ENCODE data around the gene SNAPIN.
"Not testable (repeated sequence)": the region's sequence is repeated elsewhere in the genome, so short reads cannot be mapped to it uniquely, and the experiment has no call there.

Gene SNAPIN

DNA sequence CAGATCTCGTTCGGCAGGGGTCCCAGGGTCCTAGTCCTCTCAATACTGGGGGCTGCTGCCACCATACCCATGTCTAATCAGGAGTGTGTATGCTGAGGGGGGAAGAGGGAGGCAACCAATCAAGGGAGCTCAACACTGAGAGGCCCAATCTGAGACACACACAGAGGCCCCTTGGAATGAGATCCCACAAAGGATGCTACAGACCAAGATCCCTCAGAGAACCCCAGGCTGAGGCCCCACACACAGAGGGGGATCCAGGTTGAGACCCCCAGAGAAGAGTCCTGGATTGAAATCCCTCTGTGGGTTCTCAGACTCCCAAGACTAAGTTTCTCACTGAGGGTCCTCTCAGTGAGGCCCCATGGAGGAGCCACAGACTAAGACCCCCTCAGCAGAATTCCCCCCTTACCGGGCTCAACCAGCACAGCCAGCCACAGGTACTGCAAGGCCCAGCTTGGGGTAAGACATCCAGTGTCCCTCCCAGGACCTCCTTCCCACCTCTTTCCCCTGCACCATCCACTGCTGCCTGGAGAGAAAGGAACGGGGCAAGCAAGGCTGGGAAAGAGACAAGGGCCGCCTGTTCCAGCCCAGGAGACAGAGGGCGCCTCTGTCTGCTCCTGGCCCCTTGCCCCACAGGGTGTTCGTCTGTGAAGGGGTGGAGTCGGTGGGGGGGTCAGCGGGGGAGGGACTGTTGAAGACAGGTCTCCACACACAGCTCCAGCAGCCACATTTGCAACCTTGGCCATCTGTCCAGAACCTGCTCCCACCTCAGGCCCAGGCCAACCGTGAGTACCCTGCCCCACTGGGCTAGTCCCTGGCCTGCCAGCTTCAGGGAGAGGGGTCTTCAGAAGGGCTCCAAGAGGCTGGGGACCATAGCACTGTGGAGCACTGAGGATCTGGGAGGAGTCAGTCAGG is 30.5 kb upstream of the SNAPIN start, which contains the start of gene S100A1:
S100A1 (plus strand) TSS at position 720 of the 912 bp plus-strand sequence. CDS start 2,088 bp downstream, outside the sequence.
- no peak for DNase-seq

DNA sequence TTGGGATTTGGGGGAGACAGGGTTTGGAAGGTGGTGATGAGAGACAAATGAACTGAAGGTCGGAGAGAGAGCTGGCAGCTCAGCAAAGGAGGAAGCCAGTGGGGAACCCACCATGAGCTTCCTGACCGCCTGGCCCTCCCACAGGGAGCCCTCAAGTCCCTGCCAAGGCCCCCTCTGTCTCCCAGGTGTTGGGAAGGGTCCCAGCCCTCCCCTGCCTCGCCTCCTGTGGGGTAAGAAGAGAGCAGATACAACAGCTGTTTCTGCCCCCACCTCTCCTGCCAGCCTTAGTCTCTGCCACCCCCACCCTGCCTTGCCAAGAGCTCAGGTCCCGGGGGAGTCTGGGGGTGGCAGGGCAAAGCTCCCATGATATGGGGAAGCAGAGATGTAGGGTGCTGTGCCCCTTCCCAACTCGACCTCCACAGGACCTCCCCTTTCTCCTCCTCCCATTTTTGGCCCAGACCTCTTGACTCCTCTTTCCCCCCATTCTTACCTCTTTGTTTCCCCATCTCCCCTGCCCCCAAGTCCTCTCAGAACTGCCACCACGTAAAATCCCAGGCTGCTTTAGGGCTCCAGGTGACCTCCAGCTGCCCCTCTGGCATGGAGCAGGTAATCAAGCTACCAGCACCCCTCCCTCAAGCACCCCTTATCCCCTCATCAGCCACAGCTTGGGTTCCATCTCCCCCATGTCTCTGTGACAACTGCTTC is 29.7 kb upstream of the SNAPIN start:
- DNase-seq, result no peak

DNA sequence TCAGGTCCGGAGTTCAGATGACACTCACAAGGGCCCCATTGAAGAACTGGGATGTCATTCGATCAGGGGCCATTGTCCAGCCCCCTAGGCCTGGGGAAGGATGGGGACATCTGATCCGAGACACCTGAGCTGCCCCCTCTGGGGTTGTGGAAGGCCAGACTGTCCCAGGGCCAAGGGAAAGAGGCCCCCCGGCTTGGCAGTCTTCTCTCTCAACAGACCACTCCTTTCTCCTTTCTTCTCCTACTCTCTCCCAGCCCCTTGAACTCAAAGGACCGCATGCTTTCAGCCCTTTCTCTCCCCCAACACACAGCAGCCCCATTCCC is 29.2 kb upstream of the SNAPIN start:
- no peak for DNase-seq

DNA sequence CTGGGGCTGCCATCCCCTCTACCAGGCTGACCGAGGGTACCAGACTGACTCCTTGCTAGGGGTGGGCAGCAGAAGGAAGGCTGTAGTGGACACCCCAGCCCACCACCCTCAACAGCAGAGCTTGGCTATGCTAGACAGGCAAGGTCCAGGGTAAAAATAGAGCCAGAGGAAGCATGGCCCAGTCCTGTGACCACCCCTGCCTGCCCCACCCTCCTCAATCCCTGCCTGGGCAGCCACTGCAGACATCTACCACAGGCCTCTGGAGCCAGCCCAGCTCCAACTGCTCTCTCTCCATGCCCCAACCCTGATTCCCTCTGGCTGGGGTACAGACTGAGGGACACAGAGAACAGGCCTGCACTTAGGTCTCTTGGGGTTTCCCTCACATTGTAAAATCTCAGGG is 28.5 kb upstream of the SNAPIN start:
- DNase-seq, result no peak

DNA sequence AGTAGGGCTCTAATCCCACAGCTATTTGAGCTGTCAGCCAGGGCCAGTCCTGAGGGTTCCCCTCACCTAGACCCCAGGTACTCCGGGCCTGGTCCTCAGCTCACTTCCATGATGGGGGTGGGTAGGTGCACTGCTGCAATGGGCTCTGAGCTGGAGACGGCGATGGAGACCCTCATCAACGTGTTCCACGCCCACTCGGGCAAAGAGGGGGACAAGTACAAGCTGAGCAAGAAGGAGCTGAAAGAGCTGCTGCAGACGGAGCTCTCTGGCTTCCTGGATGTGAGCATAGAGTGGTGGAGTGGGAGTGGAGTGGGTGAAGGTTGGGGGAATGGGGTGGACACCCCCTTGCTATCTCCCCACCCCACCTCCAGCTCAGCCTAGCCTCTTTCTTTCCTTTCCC is 28.1 kb upstream of the SNAPIN start:
- no peak for DNase-seq

DNA sequence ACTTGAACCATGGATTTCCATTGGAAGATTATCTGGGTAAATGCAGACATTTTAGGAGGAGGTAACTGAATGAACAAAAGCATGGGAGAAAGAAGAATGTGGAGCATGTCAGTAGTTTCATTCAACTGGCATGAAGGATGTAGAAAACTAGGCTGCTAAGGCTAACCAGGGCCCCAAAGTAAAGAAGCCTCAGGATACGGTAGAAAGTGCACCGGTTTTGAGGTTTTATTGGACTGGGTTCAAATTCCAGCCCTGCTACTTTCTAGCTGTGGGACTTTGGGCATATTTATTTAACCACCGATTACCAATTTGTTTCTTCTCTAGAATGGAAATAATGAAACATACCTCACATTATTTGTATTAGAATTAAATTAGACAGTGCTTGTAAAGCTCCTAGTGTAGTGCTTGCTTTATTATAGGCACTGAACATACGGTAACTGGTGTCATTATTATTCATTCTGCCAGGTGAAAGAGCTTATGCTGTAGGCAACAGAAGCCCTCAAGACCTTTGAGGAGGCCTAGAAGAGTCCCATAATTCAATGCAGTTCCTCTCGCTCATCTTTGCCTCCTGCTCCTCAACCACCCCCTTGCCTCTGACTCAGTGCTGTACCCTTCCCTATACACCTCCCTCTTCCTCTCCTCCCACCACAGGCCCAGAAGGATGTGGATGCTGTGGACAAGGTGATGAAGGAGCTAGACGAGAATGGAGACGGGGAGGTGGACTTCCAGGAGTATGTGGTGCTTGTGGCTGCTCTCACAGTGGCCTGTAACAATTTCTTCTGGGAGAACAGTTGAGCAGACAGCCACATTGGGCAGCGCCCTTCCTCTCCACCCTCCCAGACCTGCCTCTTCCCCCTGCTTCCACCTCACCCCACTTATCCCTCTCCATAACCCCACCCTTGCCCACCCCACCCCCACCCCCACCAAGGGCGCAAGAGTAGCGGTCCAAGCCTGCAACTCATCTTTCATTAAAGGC is 27.2 kb upstream of the SNAPIN start:
- DNase-seq, result no peak

DNA sequence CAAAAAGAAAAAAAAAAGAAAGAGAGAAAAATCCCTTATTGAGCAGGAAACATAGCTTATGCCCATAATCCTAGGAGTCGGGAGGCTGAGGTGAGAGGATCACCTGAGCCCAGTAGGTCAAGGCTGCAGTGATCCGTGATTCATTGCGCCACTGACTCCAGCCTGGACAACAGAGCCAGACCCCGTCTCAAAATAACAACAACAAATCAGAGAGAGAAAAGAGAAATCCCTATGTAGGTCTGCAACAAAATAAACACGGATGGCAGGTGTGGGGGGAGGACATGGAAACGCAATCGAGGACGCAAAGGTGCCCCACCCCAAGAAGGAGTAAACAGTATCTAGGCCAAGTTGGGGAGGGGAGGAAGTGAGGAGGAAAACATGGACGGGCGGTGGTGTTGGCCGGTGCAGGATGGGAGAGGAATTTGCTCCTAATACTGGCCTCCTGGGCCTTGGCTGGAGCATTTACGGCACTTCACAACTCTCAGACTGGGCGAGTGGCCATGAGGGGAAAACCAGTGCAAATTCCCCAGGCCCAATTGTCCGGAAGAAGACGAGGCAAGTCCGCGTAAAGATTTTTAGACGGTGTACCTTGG is 25.2 kb upstream of the SNAPIN start:
- DNase-seq, result no peak

DNA sequence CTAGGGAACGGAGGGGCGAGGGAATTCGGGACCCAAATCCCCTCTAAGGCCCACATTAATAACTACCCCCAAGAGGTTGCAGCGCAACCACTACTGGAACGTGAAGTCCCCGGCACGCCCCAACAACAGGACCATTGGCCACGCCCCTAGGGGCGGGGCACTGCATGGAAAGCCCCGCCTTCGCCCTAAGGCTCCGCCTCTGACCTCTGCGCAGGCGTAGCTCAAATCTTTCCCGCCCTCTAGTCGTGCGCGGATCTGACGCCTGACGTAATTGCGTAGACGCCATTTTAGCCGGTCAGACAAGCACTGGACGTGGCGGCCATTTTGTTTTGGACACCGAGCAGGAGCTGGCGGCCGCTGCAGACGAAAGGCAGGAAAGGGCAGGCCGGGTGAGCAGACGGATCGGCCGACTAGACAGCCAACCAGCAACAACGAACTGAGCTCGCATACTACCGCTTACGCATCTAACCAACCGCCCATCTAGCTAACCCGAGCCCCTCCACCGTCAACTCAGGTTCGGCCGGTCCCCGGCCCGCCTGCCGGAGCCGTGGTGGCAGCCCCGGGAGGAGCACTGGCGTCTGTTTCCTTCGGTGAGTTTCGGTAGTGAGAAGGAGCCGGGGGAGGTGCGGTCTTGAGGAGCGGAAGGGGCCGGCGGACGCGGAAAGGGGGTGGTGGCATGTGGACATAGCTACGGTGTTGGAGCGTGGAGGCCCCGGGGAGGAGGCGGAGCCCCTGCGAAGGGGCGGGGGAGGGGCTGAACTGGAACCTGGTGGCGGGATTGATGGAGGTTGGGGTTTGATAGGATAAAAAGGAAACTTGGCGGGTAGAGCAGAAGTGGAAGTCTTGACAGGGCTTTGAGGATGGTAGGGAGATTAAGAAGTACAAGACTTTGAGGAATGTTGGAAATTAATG is 24.5 kb upstream of the SNAPIN start, which contains the start of gene CHTOP:
CHTOP (plus strand) TSS at position 313 of the 912 bp plus-strand sequence. CDS start 2,523 bp downstream, outside the sequence.
- peak; percentile 99 for DNase-seq

DNA sequence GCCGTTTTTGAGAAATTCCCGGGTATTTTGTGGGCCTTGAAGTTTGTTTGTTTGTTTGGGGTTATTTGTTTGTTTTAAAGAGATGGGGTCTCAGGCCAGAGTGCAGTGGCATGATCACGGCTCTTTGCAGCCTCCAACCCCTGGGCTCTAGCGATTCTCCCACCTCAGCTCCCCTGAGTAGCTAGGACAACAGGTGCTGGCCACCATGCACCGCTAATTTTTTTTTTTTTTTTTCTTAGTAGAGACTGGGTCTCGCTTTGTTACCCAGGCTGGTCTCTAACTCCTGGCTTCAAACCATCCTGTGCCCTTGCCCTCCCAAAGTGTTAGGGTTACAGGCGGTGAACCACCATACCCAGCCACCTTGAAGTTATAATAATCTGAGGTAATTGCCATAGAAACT is 22.6 kb upstream of the SNAPIN start:
- no peak for DNase-seq

DNA sequence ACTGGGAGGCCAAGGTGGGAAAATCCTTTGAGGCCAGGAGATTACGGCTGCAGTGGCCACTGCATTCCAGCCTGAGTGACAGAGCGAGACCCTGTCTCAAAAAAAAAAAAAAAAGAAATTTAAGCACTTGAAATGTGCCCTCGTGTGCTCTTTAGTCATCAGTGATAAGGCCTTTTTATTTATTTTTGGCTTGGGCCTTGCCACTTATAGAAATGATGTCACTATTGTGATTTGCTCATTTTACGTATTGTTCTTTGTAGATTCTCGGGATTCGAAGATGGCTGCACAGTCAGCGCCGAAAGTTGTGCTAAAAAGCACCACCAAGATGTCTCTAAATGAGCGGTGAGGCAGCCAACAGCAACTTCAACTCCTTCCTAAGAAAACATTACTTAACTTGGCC is 22.2 kb upstream of the SNAPIN start:
- DNase-seq, result no peak

DNA sequence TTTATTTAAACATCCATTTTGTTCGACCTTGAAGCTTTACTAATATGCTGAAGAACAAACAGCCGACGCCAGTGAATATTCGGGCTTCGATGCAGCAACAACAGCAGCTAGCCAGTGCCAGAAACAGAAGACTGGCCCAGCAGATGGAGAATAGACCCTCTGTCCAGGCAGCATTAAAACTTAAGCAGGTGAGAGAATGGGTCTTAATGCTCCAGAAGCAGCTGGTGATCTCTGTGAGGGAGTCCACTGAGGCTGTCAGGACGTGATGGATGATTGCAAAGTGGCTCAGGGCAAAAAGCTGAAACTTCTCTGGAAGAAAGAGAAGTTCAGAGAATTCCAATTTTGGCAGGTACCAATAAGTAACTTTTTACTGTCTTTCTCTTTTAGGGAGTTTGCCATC is 20.2 kb upstream of the SNAPIN start:
- DNase-seq, result no peak

DNA sequence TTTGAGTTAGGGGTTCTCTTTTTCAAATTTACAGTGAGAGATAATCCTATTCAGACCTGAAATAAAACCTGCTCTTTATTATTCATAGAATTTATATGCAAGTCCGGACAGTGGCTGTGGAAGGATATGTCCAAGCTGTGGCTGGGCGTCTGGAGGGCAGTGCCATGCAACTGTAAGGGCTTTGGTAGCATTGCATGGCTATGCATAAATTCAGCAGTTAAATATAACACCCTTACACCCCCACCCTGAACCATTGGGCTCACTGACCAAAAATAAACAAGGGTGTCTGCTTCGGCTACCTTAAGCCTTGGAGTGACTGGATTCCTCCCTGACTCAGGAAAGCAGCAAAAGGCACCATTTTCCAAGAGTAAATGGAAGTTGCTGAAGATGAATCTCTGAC is 19.2 kb upstream of the SNAPIN start:
- DNase-seq, result no peak

DNA sequence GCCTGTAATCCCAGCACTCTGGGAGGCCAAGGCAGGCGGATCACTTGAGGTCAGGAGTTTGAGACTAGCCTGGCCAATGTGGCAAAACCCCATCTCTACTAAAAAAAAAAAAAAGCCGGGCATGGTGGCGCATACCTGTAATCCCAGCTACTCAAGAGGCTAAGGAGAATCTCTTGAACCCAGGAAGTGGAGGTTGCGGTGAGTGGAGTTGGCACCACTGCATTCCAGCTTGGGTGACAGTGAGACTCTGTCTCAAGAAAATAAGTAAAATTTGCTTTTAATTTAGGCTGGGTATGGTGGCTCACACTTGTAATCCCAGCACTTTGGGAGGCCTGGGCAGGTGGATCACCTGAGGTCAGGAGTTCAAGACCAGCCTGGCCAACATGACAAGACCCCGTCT is 18.3 kb upstream of the SNAPIN start:
- not testable (repeated sequence) for DNase-seq

DNA sequence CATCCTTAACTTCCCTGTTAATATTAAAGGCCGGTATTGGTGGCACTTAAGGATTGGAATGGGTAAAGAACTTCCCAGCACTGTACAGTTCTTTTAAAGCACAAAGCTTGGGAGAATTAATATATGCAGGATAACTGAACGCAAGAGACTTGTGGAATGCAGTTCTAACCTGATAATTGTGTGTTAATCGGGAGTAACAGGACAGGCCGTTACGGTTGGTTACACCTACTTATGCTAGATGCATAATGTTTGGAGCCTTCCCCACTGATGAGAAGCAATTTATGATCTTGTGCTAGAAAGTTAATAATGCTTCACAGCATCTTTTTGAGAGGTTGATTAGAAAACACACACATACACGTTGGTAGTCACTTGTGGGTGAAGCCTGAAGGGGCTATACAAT is 17.6 kb upstream of the SNAPIN start:
- no peak for DNase-seq

DNA sequence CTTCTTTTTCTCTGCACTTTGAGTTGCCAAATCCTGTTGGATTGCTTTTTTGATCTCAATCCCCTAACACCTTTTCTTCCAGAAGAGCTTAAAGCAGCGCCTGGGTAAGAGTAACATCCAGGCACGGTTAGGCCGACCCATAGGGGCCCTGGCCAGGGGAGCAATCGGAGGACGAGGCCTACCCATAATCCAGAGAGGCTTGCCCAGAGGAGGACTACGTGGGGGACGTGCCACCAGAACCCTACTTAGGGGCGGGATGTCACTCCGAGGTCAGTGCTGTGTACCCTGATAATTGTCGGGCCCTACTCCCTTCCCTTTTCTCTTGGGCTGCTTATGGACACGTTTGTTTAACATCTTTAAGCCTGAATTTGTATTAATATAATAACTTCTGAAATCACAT is 16.3 kb upstream of the SNAPIN start:
- no peak for DNase-seq

DNA sequence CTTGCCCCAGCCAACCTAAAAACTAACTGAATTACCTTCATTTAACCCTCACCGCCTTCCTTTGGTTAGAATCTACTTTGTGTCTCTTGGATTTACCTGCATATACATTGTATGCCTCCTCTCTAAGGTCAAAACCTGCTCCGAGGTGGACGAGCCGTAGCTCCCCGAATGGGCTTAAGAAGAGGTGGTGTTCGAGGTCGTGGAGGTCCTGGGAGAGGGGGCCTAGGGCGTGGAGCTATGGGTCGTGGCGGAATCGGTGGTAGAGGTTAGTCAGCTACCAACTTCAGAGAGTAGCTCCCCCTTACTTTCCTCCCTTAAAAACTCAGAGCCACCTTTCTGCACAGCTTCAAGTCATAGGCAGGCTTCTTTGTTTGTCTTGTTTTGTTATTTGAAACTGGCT is 15.4 kb upstream of the SNAPIN start:
- DNase-seq, result no peak

DNA sequence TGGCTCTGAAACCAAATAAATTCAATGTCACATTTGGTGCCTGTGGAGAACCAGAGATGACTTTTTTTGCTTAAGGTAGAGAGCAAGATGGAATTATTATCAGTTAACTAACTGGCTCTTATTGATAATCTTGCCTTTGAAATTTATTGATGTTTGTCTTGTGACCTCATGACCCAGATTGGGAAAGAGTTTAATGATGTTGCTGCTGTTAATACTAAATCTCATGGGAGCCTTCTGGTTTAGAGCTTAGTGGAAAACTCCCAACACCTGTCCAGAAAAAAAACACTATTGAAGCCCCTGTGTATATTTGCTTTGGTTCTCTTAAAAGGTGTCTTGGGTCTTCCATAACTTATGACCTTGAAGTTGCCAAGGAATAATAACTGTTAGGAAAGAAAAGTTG is 14.7 kb upstream of the SNAPIN start:
- DNase-seq, result no peak

DNA sequence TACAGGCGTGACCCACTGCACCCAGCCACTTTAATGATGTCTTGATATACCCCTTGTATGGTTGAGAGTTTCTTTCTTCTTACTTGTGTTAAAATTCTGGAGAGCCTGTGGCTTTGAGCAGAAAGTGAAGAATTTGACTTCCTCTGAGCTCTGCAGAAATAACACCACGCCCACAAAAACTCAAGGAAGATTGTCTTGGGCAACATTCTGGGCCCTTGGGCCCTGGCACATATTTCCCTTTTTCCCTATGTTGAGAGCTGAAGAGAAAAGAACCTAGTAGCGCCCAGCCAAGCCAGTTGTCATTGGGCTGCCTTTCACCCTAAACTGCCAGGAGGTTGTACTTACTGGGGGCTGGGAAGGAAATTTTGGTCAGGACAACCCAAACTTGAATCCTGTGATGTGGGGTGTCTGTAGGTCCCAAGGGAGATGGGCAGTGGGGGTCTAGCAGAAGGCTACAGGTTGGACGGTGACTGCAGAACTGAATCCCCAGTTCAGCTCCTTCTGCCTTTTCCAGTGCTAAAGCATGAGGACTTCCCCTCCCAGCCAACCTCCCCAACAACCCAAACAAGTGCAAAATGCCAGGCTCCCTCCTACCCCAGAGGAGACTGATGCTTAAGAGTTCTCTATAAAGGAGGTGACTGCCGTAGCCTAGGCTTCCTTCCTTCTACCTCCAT is 11.7 kb upstream of the SNAPIN start:
- DNase-seq, result peak; percentile 20

DNA sequence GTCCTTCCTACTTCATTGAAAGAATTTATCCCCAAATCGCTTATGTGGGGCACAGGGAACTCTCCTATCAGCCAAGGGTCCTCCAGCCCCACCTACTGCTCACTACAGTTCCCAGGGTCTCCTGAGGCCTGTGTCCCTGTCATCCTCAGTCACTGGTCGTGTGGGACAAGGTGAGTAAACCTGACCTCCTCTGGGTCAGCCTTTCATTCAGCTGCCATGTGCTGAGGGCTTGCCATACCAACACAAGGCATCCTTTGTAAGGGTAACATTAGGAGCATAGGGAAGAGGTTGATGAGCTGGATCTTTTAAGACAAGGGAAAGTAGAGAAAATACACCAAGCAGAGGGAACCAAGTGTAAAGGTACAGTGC is 11.2 kb upstream of the SNAPIN start:
- peak; percentile 12 for DNase-seq

DNA sequence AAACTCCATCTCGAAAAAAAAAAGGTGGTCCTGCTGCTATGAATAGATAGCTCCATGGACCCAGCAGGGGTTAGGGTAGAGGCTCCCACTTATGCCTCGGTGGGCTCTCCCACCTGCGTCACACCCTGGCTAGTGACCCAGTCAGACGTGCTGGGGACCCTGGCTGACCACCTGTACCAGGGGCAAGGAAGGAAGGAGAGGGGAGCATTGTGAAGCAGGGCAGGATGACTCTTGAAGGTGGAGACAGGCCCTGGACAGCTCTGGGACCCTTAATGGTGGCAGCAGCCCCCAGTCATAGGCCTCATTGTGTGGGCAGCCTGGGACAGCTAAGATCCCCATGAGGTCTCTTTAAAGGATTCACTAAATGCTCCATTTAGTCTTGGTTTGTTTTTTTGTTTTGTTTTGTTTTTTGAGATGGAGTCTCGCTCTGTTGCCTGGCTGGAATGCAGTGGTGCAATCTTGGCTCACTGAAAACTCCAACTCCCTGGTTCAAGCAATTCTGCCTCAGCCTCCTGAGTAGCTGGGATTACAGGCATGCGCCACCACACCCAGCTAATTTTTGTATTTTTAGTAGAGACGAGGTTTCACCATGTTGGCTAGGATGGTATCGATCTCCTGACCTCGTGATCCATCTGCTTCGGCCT is 10.4 kb upstream of the SNAPIN start:
- no peak for DNase-seq
